ENCODE measurements around the gene AP1B1. TPM values are rescaled to one million over a fixed set of nuclear protein-coding genes. Genes with fewer than 3 reads are reported as not detected.

AP1B1 gene
- total and polyA plus RNA-seq, 2 of the 4 experiments (the other 2 are of a cell fraction) = 55.7 to 70.8 TPM

DNA sequence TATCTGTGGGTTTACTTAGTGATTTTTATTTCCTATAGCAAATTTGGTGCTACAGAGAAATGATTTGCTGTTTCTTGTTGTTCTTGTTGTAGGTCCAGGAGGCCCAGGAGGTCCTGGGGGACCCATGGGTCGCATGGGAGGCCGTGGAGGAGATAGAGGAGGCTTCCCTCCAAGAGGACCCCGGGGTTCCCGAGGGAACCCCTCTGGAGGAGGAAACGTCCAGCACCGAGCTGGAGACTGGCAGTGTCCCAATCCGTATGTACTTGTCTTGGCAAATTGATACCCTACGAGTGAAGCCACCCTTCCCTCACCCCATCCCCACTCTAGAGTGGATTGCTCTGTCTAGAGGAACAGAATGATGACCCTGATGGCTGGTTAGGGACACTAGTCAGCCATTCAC, 89.7 kb downstream of the AP1B1 start:
- intact Hi-C loops (cut with micrococcal nuclease) (no loop called here), dilution Hi-C loops (cut with HindIII; ENCODE audit: low sequenced_read_pairs, unreplicated experiment) (no loop called here), in situ Hi-C loops (cut with MboI; ENCODE audit: low sequenced_read_pairs) (no loop called here)
- Histone ChIP-seq H3K27ac (ENCODE audit: insufficient read depth, low read length) (no peak overlapping the region), H3K9me1 (ENCODE audit: insufficient read depth, low read length) (peaks cover 10% of the 10 kb centered on the region), H2BK5ac (ENCODE audit: low read depth, low read length, poor library complexity, severe bottlenecking) (no peak overlapping the region), H3K79me1 (ENCODE audit: low read depth in 1 of 2, low read length in 2 of 2) (peaks cover 26 to 32% of the 10 kb centered on the region in 2 experiments), H2BK15ac (ENCODE audit: low read depth, low read length) (no peak overlapping the region), H2AK9ac (replicated peaks; ENCODE audit: low read depth, low read length, poor library complexity) (no peak overlapping the region), H3K23ac (ENCODE audit: low read depth, low read length) (no peak overlapping the region), H2BK20ac (ENCODE audit: low read depth, low read length) (no peak overlapping the region), H4K8ac (ENCODE audit: low read depth in 2 of 2, low read length in 2 of 2) (no peak overlapping the region), H3K27me3 (ENCODE audit: control insufficient read depth, insufficient read depth, low read length) (no peaks in the 10 kb centered on the region), H3K18ac (ENCODE audit: low read depth, low read length) (no peak overlapping the region), H2BK120ac (ENCODE audit: low read depth, low read length) (no peak overlapping the region), H3K9me3 (ENCODE audit: control insufficient read depth, insufficient read depth, low read length) (no peaks in the 10 kb centered on the region), H4K20me1 (ENCODE audit: insufficient read depth, low read length) (peaks cover 47% of the 10 kb centered on the region), H4K91ac (ENCODE audit: insufficient read depth, low read depth, low read length) (no peak overlapping the region), H3K4me3 (ENCODE audit: insufficient read depth, low read depth, low read length) (no peak overlapping the region), H2AK5ac (ENCODE audit: low read depth, low read length) (no peak overlapping the region), H3K9ac (ENCODE audit: low read depth, low read length) (no peak overlapping the region), H3K36me3 (ENCODE audit: control insufficient read depth, insufficient read depth, low read length) (peaks cover 69% of the 10 kb centered on the region), H4K5ac (ENCODE audit: low read depth, low read length) (no peak overlapping the region), H3K14ac (replicated peaks; ENCODE audit: low read depth, low read length) (no peak overlapping the region), H3K56ac (ENCODE audit: extremely low read depth, insufficient read depth, low read length) (no peak overlapping the region), H3K4me2 (ENCODE audit: low read depth, low read length) (no peak overlapping the region), H3K4me1 (ENCODE audit: control insufficient read depth, insufficient read depth, low read length) (no peaks in the 10 kb centered on the region; the same call in 1 of the 2 replicates), H2AFZ (replicated peaks; ENCODE audit: low read length, poor library complexity) (no peak overlapping the region), H3K4ac (ENCODE audit: low read depth, low read length) (no peak overlapping the region)
- DNase-seq (no peak), ATAC-seq (ENCODE audit: low read depth) (no peak)
- no TSS peak for BruUV-seq (replicated peaks)
- WGBS, 2 experiments (ENCODE audit: extremely low coverage in 2 of 2, insufficient read length in 1 of 2) = 84% methylated on average over 3 of the region's 8 CpGs; no CpG with 5 or more reads in 1 of the 2 experiments
- CTCF ChIA-PET = no interaction called here
- POLR2A ChIA-PET (ENCODE audit: unreplicated experiment) = no interaction called here
- no peak for TF ChIP-seq SMC3 (IDR thresholded peaks at IDR 0.05; ENCODE audit: low read depth, low read length)
- TF ChIP-seq RCOR1 (IDR thresholded peaks at IDR 0.05; ENCODE audit: insufficient replicate concordance, low read length) = no peak
- TF ChIP-seq BHLHE40 (IDR thresholded peaks at IDR 0.05; ENCODE audit: low read depth, low read length) = no peak
- no peak for TF ChIP-seq NFE2L2 (IDR thresholded peaks at IDR 0.05; ENCODE audit: low read depth, low read length)
- no peak for TF ChIP-seq RFX5 (IDR thresholded peaks at IDR 0.05; ENCODE audit: low read depth, low read length)
- TF ChIP-seq CEBPB (IDR thresholded peaks at IDR 0.05; ENCODE audit: low read depth, low read length) = no peak
- TF ChIP-seq MAFK (IDR thresholded peaks at IDR 0.05; ENCODE audit: low read depth, low read length) = no peak
- no peak for TF ChIP-seq MXI1 (IDR thresholded peaks at IDR 0.05; ENCODE audit: borderline replicate concordance, low read depth, low read length)
- TF ChIP-seq FOS (IDR thresholded peaks at IDR 0.05; ENCODE audit: low read depth, low read length) = no peak
- TF ChIP-seq, protein P1, sequence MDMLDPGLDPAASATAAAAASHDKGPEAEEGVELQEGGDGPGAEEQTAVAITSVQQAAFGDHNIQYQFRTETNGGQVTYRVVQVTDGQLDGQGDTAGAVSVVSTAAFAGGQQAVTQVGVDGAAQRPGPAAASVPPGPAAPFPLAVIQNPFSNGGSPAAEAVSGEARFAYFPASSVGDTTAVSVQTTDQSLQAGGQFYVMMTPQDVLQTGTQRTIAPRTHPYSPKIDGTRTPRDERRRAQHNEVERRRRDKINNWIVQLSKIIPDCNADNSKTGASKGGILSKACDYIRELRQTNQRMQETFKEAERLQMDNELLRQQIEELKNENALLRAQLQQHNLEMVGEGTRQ (IDR thresholded peaks at IDR 0.05; ENCODE audit: low read depth, low read length) = no peak
- TF ChIP-seq CHD1 (IDR thresholded peaks at IDR 0.05; ENCODE audit: low read depth, low read length) = no peak
- no peak for TF ChIP-seq RAD21 (IDR thresholded peaks at IDR 0.05; ENCODE audit: low read length)
- TF ChIP-seq MAZ (IDR thresholded peaks at IDR 0.05; ENCODE audit: borderline replicate concordance, low read depth, low read length) = no peak
- TF ChIP-seq, protein P2, sequence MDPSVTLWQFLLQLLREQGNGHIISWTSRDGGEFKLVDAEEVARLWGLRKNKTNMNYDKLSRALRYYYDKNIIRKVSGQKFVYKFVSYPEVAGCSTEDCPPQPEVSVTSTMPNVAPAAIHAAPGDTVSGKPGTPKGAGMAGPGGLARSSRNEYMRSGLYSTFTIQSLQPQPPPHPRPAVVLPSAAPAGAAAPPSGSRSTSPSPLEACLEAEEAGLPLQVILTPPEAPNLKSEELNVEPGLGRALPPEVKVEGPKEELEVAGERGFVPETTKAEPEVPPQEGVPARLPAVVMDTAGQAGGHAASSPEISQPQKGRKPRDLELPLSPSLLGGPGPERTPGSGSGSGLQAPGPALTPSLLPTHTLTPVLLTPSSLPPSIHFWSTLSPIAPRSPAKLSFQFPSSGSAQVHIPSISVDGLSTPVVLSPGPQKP (IDR thresholded peaks at IDR 0.05; ENCODE audit: borderline replicate concordance, low read depth, low read length) = no peak
- TF ChIP-seq, protein P3, sequence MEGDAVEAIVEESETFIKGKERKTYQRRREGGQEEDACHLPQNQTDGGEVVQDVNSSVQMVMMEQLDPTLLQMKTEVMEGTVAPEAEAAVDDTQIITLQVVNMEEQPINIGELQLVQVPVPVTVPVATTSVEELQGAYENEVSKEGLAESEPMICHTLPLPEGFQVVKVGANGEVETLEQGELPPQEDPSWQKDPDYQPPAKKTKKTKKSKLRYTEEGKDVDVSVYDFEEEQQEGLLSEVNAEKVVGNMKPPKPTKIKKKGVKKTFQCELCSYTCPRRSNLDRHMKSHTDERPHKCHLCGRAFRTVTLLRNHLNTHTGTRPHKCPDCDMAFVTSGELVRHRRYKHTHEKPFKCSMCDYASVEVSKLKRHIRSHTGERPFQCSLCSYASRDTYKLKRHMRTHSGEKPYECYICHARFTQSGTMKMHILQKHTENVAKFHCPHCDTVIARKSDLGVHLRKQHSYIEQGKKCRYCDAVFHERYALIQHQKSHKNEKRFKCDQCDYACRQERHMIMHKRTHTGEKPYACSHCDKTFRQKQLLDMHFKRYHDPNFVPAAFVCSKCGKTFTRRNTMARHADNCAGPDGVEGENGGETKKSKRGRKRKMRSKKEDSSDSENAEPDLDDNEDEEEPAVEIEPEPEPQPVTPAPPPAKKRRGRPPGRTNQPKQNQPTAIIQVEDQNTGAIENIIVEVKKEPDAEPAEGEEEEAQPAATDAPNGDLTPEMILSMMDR (conservative IDR thresholded peaks at IDR 0.05; ENCODE audit: low read depth, low read length) = no peak
- no peak for TF ChIP-seq POLR2A (IDR thresholded peaks at IDR 0.05; ENCODE audit: low read depth, low read length)

All from IMR-90 (cell line).